GM23338 (cell line): ENCODE data around the gene PTPN12. TPM values are rescaled to one million over a fixed set of nuclear protein-coding genes. Genes with fewer than 3 reads are reported as not detected.

Source experiments
- ATAC-seq: fragments of 200-7000 bp; cut with Tn5 transposase; 3 replicates; pipeline ENCODE4 v1.9.1; 2020
- DNase-seq: peaks from one replicate; pipeline ENCODE4 v3.0.0-alpha.2; 2015; ENCODE audit warnings: low spot score
- H2AFZ ChIP-seq: fragments of 200-600 bp; sonication (generic); 2 replicates; pipeline ENCODE4 v1.8.0; 2016; ENCODE audit warnings: antibody characterized with exemption, mild to moderate bottlenecking, moderate library complexity
- H3F3A ChIP-seq: fragments of 200-600 bp; sonication (generic); replicated peaks from 2 replicates; pipeline ENCODE4 v1.8.0; 2017; ENCODE audit warnings: antibody characterized with exemption, mixed run types, low read depth
- H3K27ac ChIP-seq: fragments of 200-600 bp; sonication (generic); 2 replicates; pipeline ENCODE4 v1.6.1; 2016; ENCODE audit warnings: low read depth
- H3K27me3 ChIP-seq: fragments of 200-600 bp; sonication (generic); 2 replicates; pipeline ENCODE4 v1.8.0; 2016; ENCODE audit warnings: mild to moderate bottlenecking, mixed run types, moderate library complexity; ENCODE audit not compliant: insufficient read depth
- H3K36me3 ChIP-seq: fragments of 200-600 bp; sonication (generic); 2 replicates; pipeline ENCODE4 v1.8.0; 2016; ENCODE audit warnings: mild to moderate bottlenecking; ENCODE audit not compliant: insufficient read depth
- H3K4me1 ChIP-seq: fragments of 200-600 bp; sonication (generic); 2 replicates; pipeline ENCODE4 v1.8.0; 2016; ENCODE audit warnings: mild to moderate bottlenecking, moderate library complexity; ENCODE audit not compliant: insufficient read depth
- H3K4me2 ChIP-seq: fragments of 200-600 bp; sonication (generic); 2 replicates; pipeline ENCODE4 v1.7.1; 2017; ENCODE audit warnings: mixed run types
- H3K4me3 ChIP-seq: fragments of 200-600 bp; sonication (generic); 2 replicates; pipeline ENCODE4 v1.6.1; 2016; ENCODE audit warnings: mixed run types
- H3K79me2 ChIP-seq: fragments of 200-600 bp; sonication (generic); replicated peaks from 2 replicates; pipeline ENCODE4 v1.8.0; 2017; ENCODE audit warnings: mild to moderate bottlenecking; ENCODE audit not compliant: insufficient read depth
- H3K9me2 ChIP-seq: fragments of 200-600 bp; sonication (generic); 2 replicates; pipeline ENCODE4 v1.8.0; 2017; ENCODE audit not compliant: insufficient read depth
- H4K20me1 ChIP-seq: fragments of 200-600 bp; sonication (generic); replicated peaks from 2 replicates; pipeline ENCODE4 v1.8.0; 2017; ENCODE audit warnings: mild to moderate bottlenecking; ENCODE audit not compliant: insufficient read depth
- H3K27ac Mint-ChIP-seq: 2 replicates; pipeline ENCODE4 v1.8.0; 2020; ENCODE audit warnings: inconsistent platforms, mild to moderate bottlenecking, moderate library complexity, mixed read lengths
- H3K27me3 Mint-ChIP-seq: 3 replicates; pipeline ENCODE4 v1.8.0; 2022; ENCODE audit warnings: low read depth, mild to moderate bottlenecking, moderate library complexity, mixed read lengths, inconsistent platforms; ENCODE audit not compliant: insufficient read depth, poor library complexity
- H3K36me3 Mint-ChIP-seq: 3 replicates; pipeline ENCODE4 v1.8.0; 2021; ENCODE audit warnings: low read depth, mild to moderate bottlenecking, inconsistent platforms, moderate library complexity, mixed read lengths
- H3K4me1 Mint-ChIP-seq: 3 replicates; pipeline ENCODE4 v1.8.0; 2020; ENCODE audit warnings: mild to moderate bottlenecking, inconsistent platforms, mixed read lengths
- H3K4me3 Mint-ChIP-seq: 3 replicates; pipeline ENCODE4 v1.8.0; 2021; ENCODE audit warnings: moderate library complexity, mild to moderate bottlenecking, inconsistent platforms, mixed read lengths
- H3K9me3 Mint-ChIP-seq: 3 replicates; pipeline ENCODE4 v1.8.0; 2020; ENCODE audit warnings: moderate library complexity, mild to moderate bottlenecking, inconsistent platforms, mixed read lengths
- CREB1 ChIP-seq: fragments of 250-450 bp; sonication (Bioruptor Pico); IDR thresholded peaks from 2 replicates; pipeline ENCODE4 v1.5.0; 2020; ENCODE audit warnings: low read depth, mild to moderate bottlenecking, moderate library complexity
- EZH2 ChIP-seq: fragments of 200-600 bp; sonication (generic); IDR thresholded peaks from one replicate; pipeline ENCODE4 v1.8.0; 2017; ENCODE audit warnings: antibody characterized with exemption, mild to moderate bottlenecking, low read depth; ENCODE audit not compliant: unreplicated experiment
- EZH2phosphoT487 ChIP-seq: fragments of 200-600 bp; sonication (generic); IDR thresholded peaks from one replicate; pipeline ENCODE4 v1.8.1; 2018; ENCODE audit warnings: antibody characterized with exemption; ENCODE audit not compliant: unreplicated experiment
- NANOG ChIP-seq: IDR thresholded peaks from 2 replicates; pipeline ENCODE4 v1.6.1; 2016; ENCODE audit warnings: antibody characterized with exemption, borderline replicate concordance
- POLR2AphosphoS5 ChIP-seq: IDR thresholded peaks from 2 replicates; pipeline ENCODE4 v1.6.1; 2016; ENCODE audit warnings: antibody characterized with exemption, low read depth
- ZNF114 ChIP-seq: fragments of 250-450 bp; sonication (Bioruptor Pico); IDR thresholded peaks from 2 replicates; pipeline ENCODE4 v1.5.0; 2020; ENCODE audit warnings: mild to moderate bottlenecking, moderate library complexity
- ZNF331 ChIP-seq: fragments of 250-450 bp; sonication (Bioruptor Pico); IDR thresholded peaks from 2 replicates; pipeline ENCODE4 v1.5.0; 2020; ENCODE audit warnings: low read depth, mild to moderate bottlenecking, moderate library complexity
- polyA plus RNA-seq: library from polyadenylated mRNA; unstranded; fragments of >200 nt; fragmentation: Nextera tagmentation; extraction: Ambion mirVana; gene quantifications from 2 replicates; pipeline ENCODE4 v1.2.1, GENCODE V29; 2016
- total RNA-seq: library from RNA; depleted of rRNA; stranded (reverse); fragments of >200 nt; shearing (Covaris generic); gene quantifications from 2 replicates; pipeline ENCODE4 v1.2.3, GENCODE V29; 2014
- TF ChIP-seq, protein P1 (sequence below): fragments of 250-450 bp; sonication (Bioruptor Pico); IDR thresholded peaks from 2 replicates; pipeline ENCODE4 v1.5.0; 2020; ENCODE audit warnings: mild to moderate bottlenecking, moderate library complexity
- TF ChIP-seq, protein P2 (sequence below): IDR thresholded peaks from 2 replicates; pipeline ENCODE4 v1.6.1; 2016; ENCODE audit warnings: antibody characterized with exemption
- TF ChIP-seq, protein P3 (sequence below): IDR thresholded peaks from one replicate; pipeline ENCODE4 v1.6.1; 2018; ENCODE audit warnings: antibody characterized with exemption; ENCODE audit not compliant: unreplicated experiment

Gene PTPN12
- total and polyA plus RNA-seq, 2 experiments from 2014 or later: 58.8 to 187 TPM

GRCh38 chr7:77549106-77549870, 12.2 kb downstream of the PTPN12 start (continued):
- TF ChIP-seq, protein P1, sequence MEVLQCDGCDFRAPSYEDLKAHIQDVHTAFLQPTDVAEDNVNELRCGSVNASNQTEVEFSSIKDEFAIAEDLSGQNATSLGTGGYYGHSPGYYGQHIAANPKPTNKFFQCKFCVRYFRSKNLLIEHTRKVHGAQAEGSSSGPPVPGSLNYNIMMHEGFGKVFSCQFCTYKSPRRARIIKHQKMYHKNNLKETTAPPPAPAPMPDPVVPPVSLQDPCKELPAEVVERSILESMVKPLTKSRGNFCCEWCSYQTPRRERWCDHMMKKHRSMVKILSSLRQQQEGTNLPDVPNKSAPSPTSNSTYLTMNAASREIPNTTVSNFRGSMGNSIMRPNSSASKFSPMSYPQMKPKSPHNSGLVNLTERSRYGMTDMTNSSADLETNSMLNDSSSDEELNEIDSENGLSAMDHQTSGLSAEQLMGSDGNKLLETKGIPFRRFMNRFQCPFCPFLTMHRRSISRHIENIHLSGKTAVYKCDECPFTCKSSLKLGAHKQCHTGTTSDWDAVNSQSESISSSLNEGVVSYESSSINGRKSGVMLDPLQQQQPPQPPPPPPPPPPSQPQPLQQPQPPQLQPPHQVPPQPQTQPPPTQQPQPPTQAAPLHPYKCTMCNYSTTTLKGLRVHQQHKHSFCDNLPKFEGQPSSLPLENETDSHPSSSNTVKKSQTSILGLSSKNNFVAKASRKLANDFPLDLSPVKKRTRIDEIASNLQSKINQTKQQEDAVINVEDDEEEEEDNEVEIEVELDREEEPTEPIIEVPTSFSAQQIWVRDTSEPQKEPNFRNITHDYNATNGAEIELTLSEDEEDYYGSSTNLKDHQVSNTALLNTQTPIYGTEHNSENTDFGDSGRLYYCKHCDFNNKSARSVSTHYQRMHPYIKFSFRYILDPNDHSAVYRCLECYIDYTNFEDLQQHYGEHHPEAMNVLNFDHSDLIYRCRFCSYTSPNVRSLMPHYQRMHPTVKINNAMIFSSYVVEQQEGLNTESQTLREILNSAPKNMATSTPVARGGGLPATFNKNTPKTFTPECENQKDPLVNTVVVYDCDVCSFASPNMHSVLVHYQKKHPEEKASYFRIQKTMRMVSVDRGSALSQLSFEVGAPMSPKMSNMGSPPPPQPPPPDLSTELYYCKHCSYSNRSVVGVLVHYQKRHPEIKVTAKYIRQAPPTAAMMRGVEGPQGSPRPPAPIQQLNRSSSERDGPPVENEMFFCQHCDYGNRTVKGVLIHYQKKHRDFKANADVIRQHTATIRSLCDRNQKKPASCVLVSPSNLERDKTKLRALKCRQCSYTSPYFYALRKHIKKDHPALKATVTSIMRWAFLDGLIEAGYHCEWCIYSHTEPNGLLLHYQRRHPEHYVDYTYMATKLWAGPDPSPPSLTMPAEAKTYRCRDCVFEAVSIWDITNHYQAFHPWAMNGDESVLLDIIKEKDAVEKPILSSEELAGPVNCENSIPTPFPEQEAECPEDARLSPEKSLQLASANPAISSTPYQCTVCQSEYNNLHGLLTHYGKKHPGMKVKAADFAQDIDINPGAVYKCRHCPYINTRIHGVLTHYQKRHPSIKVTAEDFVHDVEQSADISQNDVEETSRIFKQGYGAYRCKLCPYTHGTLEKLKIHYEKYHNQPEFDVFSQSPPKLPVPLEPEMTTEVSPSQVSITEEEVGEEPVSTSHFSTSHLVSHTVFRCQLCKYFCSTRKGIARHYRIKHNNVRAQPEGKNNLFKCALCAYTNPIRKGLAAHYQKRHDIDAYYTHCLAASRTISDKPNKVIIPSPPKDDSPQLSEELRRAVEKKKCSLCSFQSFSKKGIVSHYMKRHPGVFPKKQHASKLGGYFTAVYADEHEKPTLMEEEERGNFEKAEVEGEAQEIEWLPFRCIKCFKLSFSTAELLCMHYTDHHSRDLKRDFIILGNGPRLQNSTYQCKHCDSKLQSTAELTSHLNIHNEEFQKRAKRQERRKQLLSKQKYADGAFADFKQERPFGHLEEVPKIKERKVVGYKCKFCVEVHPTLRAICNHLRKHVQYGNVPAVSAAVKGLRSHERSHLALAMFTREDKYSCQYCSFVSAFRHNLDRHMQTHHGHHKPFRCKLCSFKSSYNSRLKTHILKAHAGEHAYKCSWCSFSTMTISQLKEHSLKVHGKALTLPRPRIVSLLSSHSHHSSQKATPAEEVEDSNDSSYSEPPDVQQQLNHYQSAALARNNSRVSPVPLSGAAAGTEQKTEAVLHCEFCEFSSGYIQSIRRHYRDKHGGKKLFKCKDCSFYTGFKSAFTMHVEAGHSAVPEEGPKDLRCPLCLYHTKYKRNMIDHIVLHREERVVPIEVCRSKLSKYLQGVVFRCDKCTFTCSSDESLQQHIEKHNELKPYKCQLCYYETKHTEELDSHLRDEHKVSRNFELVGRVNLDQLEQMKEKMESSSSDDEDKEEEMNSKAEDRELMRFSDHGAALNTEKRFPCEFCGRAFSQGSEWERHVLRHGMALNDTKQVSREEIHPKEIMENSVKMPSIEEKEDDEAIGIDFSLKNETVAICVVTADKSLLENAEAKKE (CRISPR knock-in tag): no peak
- TF ChIP-seq, protein P2, sequence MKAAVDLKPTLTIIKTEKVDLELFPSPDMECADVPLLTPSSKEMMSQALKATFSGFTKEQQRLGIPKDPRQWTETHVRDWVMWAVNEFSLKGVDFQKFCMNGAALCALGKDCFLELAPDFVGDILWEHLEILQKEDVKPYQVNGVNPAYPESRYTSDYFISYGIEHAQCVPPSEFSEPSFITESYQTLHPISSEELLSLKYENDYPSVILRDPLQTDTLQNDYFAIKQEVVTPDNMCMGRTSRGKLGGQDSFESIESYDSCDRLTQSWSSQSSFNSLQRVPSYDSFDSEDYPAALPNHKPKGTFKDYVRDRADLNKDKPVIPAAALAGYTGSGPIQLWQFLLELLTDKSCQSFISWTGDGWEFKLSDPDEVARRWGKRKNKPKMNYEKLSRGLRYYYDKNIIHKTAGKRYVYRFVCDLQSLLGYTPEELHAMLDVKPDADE: no peak
- TF ChIP-seq CREB1 (no peak), POLR2AphosphoS5 (no peak), EZH2 (no peak), ZNF114 (CRISPR knock-in tag) (no peak), NANOG (no peak)

DNA sequence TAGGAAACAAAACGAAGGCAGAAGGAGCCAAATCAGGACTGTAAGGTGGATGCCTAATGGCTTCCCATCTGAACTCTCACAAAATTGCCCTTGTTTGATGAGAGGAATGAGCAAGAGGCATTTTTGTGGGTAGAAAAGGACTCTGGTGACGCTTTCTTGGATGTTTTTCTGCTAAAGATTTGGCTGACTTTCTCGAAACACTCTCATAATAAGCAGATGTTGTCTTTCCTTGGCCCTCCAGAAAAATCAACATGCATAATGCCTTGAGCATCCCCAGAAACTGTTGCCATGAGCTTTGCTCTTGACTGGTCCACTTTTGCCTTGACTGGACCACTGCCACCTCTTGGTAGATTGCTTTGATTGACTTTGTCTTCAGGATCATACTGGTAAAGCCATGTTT, 13.5 kb downstream of the PTPN12 start:
- peaks cover 40% of the 10 kb centered on the region for H3K4me1 ChIP-seq
- H4K20me1 ChIP-seq: peaks cover 74% of the 10 kb centered on the region
- no peaks in the 10 kb centered on the region for H3K27me3 ChIP-seq
- H3K36me3 Mint-ChIP-seq: peaks cover 9% of the 10 kb centered on the region; the same call in 2 of the 3 replicates
- peaks cover 100% of the 10 kb centered on the region for H3K79me2 ChIP-seq
- no peak overlapping the region for H3K4me3 Mint-ChIP-seq
- peaks cover 54% of the 10 kb centered on the region for H3K4me1 Mint-ChIP-seq
- no peaks in the 10 kb centered on the region for H3K9me2 ChIP-seq
- no peak overlapping the region for H3K27ac Mint-ChIP-seq
- DNase-seq (no peak), ATAC-seq (no peak)
- H3K36me3 ChIP-seq: no peaks in the 10 kb centered on the region
- H3K4me3 ChIP-seq: no peak overlapping the region
- H3K4me2 ChIP-seq: no peak overlapping the region
- H3K9me3 Mint-ChIP-seq: no peaks in the 10 kb centered on the region
- H2AFZ ChIP-seq: no peak overlapping the region
- H3K27ac ChIP-seq: no peak overlapping the region
- no peaks in the 10 kb centered on the region for H3K27me3 Mint-ChIP-seq
- H3F3A ChIP-seq: no peaks in the 10 kb centered on the region
- TF ChIP-seq EZH2: no peak
- TF ChIP-seq CREB1: no peak
- TF ChIP-seq, protein P2: no peak
- no peak for TF ChIP-seq ZNF331 (CRISPR knock-in tag)
- no peak for TF ChIP-seq EZH2phosphoT487
- TF ChIP-seq, protein P3, sequence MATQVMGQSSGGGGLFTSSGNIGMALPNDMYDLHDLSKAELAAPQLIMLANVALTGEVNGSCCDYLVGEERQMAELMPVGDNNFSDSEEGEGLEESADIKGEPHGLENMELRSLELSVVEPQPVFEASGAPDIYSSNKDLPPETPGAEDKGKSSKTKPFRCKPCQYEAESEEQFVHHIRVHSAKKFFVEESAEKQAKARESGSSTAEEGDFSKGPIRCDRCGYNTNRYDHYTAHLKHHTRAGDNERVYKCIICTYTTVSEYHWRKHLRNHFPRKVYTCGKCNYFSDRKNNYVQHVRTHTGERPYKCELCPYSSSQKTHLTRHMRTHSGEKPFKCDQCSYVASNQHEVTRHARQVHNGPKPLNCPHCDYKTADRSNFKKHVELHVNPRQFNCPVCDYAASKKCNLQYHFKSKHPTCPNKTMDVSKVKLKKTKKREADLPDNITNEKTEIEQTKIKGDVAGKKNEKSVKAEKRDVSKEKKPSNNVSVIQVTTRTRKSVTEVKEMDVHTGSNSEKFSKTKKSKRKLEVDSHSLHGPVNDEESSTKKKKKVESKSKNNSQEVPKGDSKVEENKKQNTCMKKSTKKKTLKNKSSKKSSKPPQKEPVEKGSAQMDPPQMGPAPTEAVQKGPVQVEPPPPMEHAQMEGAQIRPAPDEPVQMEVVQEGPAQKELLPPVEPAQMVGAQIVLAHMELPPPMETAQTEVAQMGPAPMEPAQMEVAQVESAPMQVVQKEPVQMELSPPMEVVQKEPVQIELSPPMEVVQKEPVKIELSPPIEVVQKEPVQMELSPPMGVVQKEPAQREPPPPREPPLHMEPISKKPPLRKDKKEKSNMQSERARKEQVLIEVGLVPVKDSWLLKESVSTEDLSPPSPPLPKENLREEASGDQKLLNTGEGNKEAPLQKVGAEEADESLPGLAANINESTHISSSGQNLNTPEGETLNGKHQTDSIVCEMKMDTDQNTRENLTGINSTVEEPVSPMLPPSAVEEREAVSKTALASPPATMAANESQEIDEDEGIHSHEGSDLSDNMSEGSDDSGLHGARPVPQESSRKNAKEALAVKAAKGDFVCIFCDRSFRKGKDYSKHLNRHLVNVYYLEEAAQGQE: no peak
